ENCODE data around the gene TRABD2B. TPM values are rescaled to one million over a fixed set of nuclear protein-coding genes. Genes with fewer than 3 reads are reported as not detected.

The TRABD2B gene
- total RNA-seq, 1 experiment from 2014 or later = 10.3 TPM

DNA sequence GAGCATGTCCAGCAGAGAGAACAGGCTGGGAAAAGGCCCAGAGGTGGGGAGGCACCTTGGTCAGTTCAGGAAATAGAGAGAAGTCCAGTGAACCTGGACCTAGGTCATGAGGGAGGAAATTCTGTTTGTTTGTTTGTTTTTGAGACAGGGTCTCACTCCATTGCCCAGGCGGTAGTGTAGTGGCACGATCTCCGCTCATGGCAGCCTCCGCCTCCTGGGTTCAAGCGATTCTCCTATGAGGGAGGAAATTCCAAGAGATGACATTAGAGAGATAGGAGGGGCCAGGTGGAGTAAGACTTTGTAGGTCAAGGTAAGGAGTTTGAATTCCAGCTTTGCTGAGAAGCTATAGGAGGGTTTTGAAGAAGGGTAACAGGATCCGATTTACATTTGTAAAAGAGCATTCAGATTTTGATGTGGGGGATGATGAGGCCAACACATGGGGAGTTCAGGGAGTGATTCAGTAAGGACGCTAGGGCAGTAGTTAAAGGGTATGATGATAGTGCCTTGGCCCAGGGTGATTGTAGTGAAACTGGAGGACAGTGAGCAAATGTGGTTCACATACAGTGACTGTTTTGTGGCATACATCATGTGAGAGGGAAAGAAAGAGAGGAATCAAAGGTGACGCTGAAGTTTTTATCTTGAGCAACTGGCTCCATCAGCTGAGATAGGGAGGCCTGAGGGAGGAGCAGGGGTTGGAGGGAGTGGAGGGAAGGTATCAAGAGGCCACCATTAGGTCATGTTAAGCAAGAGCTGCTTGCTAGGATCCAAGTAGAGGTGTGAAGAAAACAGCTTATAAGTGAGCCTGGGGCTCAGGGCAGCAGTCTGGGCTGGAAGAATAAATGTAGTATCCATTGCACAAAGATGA is 8.3 kb upstream of the TRABD2B start:
- ChIA-PET CTCF (interaction anchor here (3.1 kb wide), 1 partner anchor 55 kb away, joined by 12 read pairs; no protein-coding TSS in a partner anchor), POLR2A (no interaction called here)
- Mint-ChIP-seq H3K9me3 (peaks cover 5% of the 10 kb centered on the region; the same call in 1 of the 2 replicates), H3K4me3 (no peak overlapping the region), H3K4me1 (peaks cover 15% of the 10 kb centered on the region), H3K36me3 (no peaks in the 10 kb centered on the region), H3K27ac (no peak overlapping the region), H3K27me3 (ENCODE audit: low read depth) (peaks cover 18% of the 10 kb centered on the region)
- ATAC-seq = peak; percentile 86
- TF ChIP-seq ZNF423 (CRISPR knock-in tag; IDR thresholded peaks at IDR 0.05) (0 out of 2 replicates have a peak, but pooled peaks have one; percentile 4), HMGA2 (CRISPR knock-in tag; IDR thresholded peaks at IDR 0.05) (no peak), ZNF121 (CRISPR knock-in tag; IDR thresholded peaks at IDR 0.05) (peak; percentile 98)
- TF ChIP-seq, protein P1, sequence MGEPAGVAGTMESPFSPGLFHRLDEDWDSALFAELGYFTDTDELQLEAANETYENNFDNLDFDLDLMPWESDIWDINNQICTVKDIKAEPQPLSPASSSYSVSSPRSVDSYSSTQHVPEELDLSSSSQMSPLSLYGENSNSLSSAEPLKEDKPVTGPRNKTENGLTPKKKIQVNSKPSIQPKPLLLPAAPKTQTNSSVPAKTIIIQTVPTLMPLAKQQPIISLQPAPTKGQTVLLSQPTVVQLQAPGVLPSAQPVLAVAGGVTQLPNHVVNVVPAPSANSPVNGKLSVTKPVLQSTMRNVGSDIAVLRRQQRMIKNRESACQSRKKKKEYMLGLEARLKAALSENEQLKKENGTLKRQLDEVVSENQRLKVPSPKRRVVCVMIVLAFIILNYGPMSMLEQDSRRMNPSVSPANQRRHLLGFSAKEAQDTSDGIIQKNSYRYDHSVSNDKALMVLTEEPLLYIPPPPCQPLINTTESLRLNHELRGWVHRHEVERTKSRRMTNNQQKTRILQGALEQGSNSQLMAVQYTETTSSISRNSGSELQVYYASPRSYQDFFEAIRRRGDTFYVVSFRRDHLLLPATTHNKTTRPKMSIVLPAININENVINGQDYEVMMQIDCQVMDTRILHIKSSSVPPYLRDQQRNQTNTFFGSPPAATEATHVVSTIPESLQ (CRISPR knock-in tag; IDR thresholded peaks at IDR 0.05) = no peak
- TF ChIP-seq, protein P2, sequence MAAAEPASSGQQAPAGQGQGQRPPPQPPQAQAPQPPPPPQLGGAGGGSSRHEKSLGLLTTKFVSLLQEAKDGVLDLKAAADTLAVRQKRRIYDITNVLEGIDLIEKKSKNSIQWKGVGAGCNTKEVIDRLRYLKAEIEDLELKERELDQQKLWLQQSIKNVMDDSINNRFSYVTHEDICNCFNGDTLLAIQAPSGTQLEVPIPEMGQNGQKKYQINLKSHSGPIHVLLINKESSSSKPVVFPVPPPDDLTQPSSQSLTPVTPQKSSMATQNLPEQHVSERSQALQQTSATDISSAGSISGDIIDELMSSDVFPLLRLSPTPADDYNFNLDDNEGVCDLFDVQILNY (CRISPR knock-in tag; IDR thresholded peaks at IDR 0.05) = no peak
- no peak for DNase-seq (ENCODE audit: low spot score)

DNA sequence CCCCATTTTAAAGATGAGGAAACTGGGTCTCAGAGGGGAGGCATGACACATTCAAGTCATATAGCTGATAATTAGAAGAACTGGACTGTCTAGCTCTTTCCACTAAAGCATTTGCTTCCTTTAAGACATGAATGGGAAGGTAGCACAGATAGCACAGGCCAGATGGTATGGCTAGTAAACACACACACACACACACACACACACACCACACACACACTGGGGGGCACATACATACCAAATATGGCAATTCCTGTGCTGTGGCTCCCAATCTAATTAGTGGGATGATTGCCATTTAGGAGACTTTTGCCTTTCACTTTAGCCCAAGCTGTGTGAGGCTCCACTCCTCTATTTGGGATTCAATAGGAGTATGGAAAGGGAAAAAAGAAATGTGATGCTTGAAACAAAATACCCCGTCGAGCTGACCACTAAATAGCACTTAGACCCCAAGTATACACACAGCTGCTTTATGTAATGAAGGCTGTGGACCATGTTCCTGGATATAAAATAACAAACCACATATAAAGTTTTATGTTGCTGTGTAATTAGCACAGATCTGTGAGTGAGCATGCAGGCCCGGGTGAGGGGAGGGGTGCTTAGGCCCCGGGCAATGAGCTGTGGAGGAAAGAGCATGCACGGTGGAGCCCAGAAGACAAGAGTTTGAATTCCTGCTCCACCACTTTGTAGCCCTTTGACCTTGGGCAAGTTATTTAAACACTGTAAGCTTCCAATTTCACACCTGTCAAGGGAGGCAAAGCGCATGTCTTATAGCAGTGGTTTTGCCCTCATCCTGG is 6.8 kb upstream of the TRABD2B start:
- H3K4me3 Mint-ChIP-seq = no peak overlapping the region
- H3K36me3 Mint-ChIP-seq = no peaks in the 10 kb centered on the region
- no peak for TF ChIP-seq NFATC4 (CRISPR knock-in tag; IDR thresholded peaks at IDR 0.05)
- no peak for TF ChIP-seq OVOL2 (CRISPR knock-in tag; IDR thresholded peaks at IDR 0.05; ENCODE audit: borderline replicate concordance)
- TF ChIP-seq, protein P3, sequence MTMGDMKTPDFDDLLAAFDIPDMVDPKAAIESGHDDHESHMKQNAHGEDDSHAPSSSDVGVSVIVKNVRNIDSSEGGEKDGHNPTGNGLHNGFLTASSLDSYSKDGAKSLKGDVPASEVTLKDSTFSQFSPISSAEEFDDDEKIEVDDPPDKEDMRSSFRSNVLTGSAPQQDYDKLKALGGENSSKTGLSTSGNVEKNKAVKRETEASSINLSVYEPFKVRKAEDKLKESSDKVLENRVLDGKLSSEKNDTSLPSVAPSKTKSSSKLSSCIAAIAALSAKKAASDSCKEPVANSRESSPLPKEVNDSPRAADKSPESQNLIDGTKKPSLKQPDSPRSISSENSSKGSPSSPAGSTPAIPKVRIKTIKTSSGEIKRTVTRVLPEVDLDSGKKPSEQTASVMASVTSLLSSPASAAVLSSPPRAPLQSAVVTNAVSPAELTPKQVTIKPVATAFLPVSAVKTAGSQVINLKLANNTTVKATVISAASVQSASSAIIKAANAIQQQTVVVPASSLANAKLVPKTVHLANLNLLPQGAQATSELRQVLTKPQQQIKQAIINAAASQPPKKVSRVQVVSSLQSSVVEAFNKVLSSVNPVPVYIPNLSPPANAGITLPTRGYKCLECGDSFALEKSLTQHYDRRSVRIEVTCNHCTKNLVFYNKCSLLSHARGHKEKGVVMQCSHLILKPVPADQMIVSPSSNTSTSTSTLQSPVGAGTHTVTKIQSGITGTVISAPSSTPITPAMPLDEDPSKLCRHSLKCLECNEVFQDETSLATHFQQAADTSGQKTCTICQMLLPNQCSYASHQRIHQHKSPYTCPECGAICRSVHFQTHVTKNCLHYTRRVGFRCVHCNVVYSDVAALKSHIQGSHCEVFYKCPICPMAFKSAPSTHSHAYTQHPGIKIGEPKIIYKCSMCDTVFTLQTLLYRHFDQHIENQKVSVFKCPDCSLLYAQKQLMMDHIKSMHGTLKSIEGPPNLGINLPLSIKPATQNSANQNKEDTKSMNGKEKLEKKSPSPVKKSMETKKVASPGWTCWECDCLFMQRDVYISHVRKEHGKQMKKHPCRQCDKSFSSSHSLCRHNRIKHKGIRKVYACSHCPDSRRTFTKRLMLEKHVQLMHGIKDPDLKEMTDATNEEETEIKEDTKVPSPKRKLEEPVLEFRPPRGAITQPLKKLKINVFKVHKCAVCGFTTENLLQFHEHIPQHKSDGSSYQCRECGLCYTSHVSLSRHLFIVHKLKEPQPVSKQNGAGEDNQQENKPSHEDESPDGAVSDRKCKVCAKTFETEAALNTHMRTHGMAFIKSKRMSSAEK (CRISPR knock-in tag; IDR thresholded peaks at IDR 0.05; ENCODE audit: borderline replicate concordance) = no peak
- TF ChIP-seq, protein P4, sequence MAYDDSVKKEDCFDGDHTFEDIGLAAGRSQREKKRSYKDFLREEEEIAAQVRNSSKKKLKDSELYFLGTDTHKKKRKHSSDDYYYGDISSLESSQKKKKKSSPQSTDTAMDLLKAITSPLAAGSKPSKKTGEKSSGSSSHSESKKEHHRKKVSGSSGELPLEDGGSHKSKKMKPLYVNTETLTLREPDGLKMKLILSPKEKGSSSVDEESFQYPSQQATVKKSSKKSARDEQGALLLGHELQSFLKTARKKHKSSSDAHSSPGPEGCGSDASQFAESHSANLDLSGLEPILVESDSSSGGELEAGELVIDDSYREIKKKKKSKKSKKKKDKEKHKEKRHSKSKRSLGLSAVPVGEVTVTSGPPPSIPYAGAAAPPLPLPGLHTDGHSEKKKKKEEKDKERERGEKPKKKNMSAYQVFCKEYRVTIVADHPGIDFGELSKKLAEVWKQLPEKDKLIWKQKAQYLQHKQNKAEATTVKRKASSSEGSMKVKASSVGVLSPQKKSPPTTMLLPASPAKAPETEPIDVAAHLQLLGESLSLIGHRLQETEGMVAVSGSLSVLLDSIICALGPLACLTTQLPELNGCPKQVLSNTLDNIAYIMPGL (CRISPR knock-in tag; IDR thresholded peaks at IDR 0.05) = no peak
- no peak for TF ChIP-seq FOXJ3 (CRISPR knock-in tag; IDR thresholded peaks at IDR 0.05; ENCODE audit: borderline replicate concordance)
- H3K4me1 Mint-ChIP-seq = peaks cover 15% of the 10 kb centered on the region
- peaks cover 5% of the 10 kb centered on the region; the same call in 1 of the 2 replicates for H3K9me3 Mint-ChIP-seq
- CTCF ChIA-PET = interaction anchor here (0.6 to 3.1 kb wide), 5 partner anchors 15 to 89 kb away, joined by 3 to 12 read pairs (median 3); no protein-coding TSS in a partner anchor
- peaks cover 27% of the 10 kb centered on the region for H3K27me3 Mint-ChIP-seq (ENCODE audit: low read depth)
- H3K27ac Mint-ChIP-seq = no peak overlapping the region
- no peak for ATAC-seq
- no peak for DNase-seq (ENCODE audit: low spot score)
- POLR2A ChIA-PET = no interaction called here

Data from WTC11 (cell line).